SW480 (cell line): ENCODE data around the gene SLK.
A peak's percentile ranks its signal among the peaks of the same experiment; 100 is the strongest.

Experiments used
- DNase-seq: peaks from one replicate; pipeline ENCODE4 v3.0.0-alpha.2; 2016; ENCODE audit warnings: low spot score

Gene SLK

GRCh38 chr10:103990121-103990520, 23.2 kb downstream of the SLK start:
- no peak for DNase-seq

GRCh38 chr10:103990531-103990930, 23.6 kb downstream of the SLK start:
- no peak for DNase-seq

- DNase-seq, result no peak
These were observed 24.6 kb downstream of the SLK start for GRCh38 chr10:103991393-103992128.

GRCh38 chr10:103995134-103995533, 28.2 kb downstream of the SLK start:
- DNase-seq, result no peak

- DNase-seq, result no peak
These were observed 31.9 kb downstream of the SLK start for GRCh38 chr10:103998805-103999204.

GRCh38 chr10:104002911-104003310, 36.0 kb downstream of the SLK start:
- no peak for DNase-seq

GRCh38 chr10:104005172-104005863, 38.4 kb downstream of the SLK start:
- DNase-seq, result no peak

GRCh38 chr10:104011904-104012303, 45.0 kb downstream of the SLK start:
- DNase-seq, result no peak

GRCh38 chr10:104013489-104013888, 46.5 kb downstream of the SLK start:
- DNase-seq, result no peak

- no peak for DNase-seq
These were observed 47.2 kb downstream of the SLK start for GRCh38 chr10:104014176-104014575.

- no peak for DNase-seq
These were observed 49.7 kb downstream of the SLK start for GRCh38 chr10:104016661-104017060.

GRCh38 chr10:104018471-104018870, 51.5 kb downstream of the SLK start:
- no peak for DNase-seq

GRCh38 chr10:104020020-104020419, 53.1 kb downstream of the SLK start:
- no peak for DNase-seq

- no peak for DNase-seq
These were observed 54.3 kb downstream of the SLK start for GRCh38 chr10:104021246-104021645.

GRCh38 chr10:104022026-104022425, 55.1 kb downstream of the SLK start:
- no peak for DNase-seq

GRCh38 chr10:104025524-104025923, 58.6 kb downstream of the SLK start:
- DNase-seq, result no peak

- DNase-seq, result peak; percentile 43
These were observed 59.8 kb downstream of the SLK start for GRCh38 chr10:104026762-104027161.

GRCh38 chr10:104028146-104028545, 61.2 kb downstream of the SLK start:
- DNase-seq, result peak; percentile 9

GRCh38 chr10:104028823-104029520, 62.0 kb downstream of the SLK start:
- no peak for DNase-seq

GRCh38 chr10:104029521-104029860, 62.6 kb downstream of the SLK start:
- DNase-seq, result no peak

GRCh38 chr10:104031631-104032030, 64.7 kb downstream of the SLK start:
- DNase-seq, result no peak

GRCh38 chr10:104032144-104032775, 65.3 kb downstream of the SLK start:
- DNase-seq, result no peak
